ENCODE measurements around the gene BOC. TPM values are rescaled to one million over a fixed set of nuclear protein-coding genes. Genes with fewer than 3 reads are reported as not detected.
A peak's percentile ranks its signal among the peaks of the same experiment; 100 is the strongest.

Gene BOC
- total and polyA plus RNA-seq, 5 experiments from 2014 or later: not detected

GRCh38 chr3:113263020-113263419 is 51.7 kb downstream of the BOC start:
- H3K9me3 Mint-ChIP-seq: no peaks in the 10 kb centered on the region
- POLR2A ChIA-PET: no interaction called here
- no peak overlapping the region for H3K27ac Mint-ChIP-seq
- H3K4me1 Mint-ChIP-seq: no peaks in the 10 kb centered on the region
- no peak for ATAC-seq
- no peaks in the 10 kb centered on the region for H3K36me3 Mint-ChIP-seq
- DNase-seq: no peak
- no peak overlapping the region for H3K4me3 Mint-ChIP-seq
- peaks cover 0 to 8% (median 2%) of the 10 kb centered on the region in 5 donors for H3K27me3 Mint-ChIP-seq

- ATAC-seq: no peak
These were observed 52.4 kb downstream of the BOC start for GRCh38 chr3:113263778-113264177.

GRCh38 chr3:113264283-113265131 is 53.1 kb downstream of the BOC start:
- Mint-ChIP-seq H3K27ac (no peak overlapping the region), H3K9me3 (no peaks in the 10 kb centered on the region)

More at GRCh38 chr3:113263778-113264177, 52.4 kb downstream of the BOC start:
- Mint-ChIP-seq H3K4me1 (no peaks in the 10 kb centered on the region), H3K9me3 (no peaks in the 10 kb centered on the region), H3K36me3 (no peaks in the 10 kb centered on the region), H3K27ac (no peak overlapping the region), H3K4me3 (no peak overlapping the region), H3K27me3 (peaks cover 0 to 8% (median 2%) of the 10 kb centered on the region in 5 donors)
- POLR2A ChIA-PET: no interaction called here
- no peak for DNase-seq

GRCh38 chr3:113265231-113265630 is 53.9 kb downstream of the BOC start:
- H3K27ac Mint-ChIP-seq: no peak overlapping the region
- POLR2A ChIA-PET: no interaction called here

More at GRCh38 chr3:113264283-113265131, 53.1 kb downstream of the BOC start:
- DNase-seq: no peak
- no peaks in the 10 kb centered on the region for H3K36me3 Mint-ChIP-seq
- no peaks in the 10 kb centered on the region for H3K4me1 Mint-ChIP-seq
- no peak overlapping the region for H3K4me3 Mint-ChIP-seq
- POLR2A ChIA-PET: no interaction called here
- ATAC-seq: no peak
- peaks cover 0 to 8% (median 2%) of the 10 kb centered on the region in 5 donors for H3K27me3 Mint-ChIP-seq

GRCh38 chr3:113266738-113267137 is 55.4 kb downstream of the BOC start:
- no peaks in the 10 kb centered on the region for H3K36me3 Mint-ChIP-seq
- ATAC-seq (no peak), DNase-seq (no peak)
- no peaks in the 10 kb centered on the region for H3K4me1 Mint-ChIP-seq
- peaks cover 0 to 3% (median 2%) of the 10 kb centered on the region in 5 donors for H3K27me3 Mint-ChIP-seq
- POLR2A ChIA-PET: no interaction called here
- H3K27ac Mint-ChIP-seq: no peak overlapping the region
- H3K4me3 Mint-ChIP-seq: no peak overlapping the region
- H3K9me3 Mint-ChIP-seq: no peaks in the 10 kb centered on the region

More at GRCh38 chr3:113265231-113265630, 53.9 kb downstream of the BOC start:
- no peak for ATAC-seq
- Mint-ChIP-seq H3K4me1 (no peaks in the 10 kb centered on the region), H3K4me3 (no peak overlapping the region), H3K36me3 (no peaks in the 10 kb centered on the region), H3K27me3 (peaks cover 0 to 8% (median 2%) of the 10 kb centered on the region in 5 donors), H3K9me3 (no peaks in the 10 kb centered on the region)
- no peak for DNase-seq

GRCh38 chr3:113268311-113268710 is 57.0 kb downstream of the BOC start:
- POLR2A ChIA-PET: no interaction called here

GRCh38 chr3:113268942-113269341 is 57.6 kb downstream of the BOC start:
- no peak for DNase-seq
- POLR2A ChIA-PET: no interaction called here
- H3K36me3 Mint-ChIP-seq: no peaks in the 10 kb centered on the region
- no peak overlapping the region for H3K4me3 Mint-ChIP-seq
- H3K27ac Mint-ChIP-seq: peak overlapping the region in 1 of 10 donors; percentile 31
- H3K9me3 Mint-ChIP-seq: no peaks in the 10 kb centered on the region
- H3K4me1 Mint-ChIP-seq: no peaks in the 10 kb centered on the region
- no peak for ATAC-seq
- peaks cover 0 to 4% (median 0%) of the 10 kb centered on the region in 5 donors for H3K27me3 Mint-ChIP-seq

More at GRCh38 chr3:113268311-113268710, 57.0 kb downstream of the BOC start:
- no peaks in the 10 kb centered on the region for H3K4me1 Mint-ChIP-seq
- peaks cover 0 to 3% (median 2%) of the 10 kb centered on the region in 5 donors for H3K27me3 Mint-ChIP-seq
- ATAC-seq (no peak), DNase-seq (no peak)
- H3K9me3 Mint-ChIP-seq: no peaks in the 10 kb centered on the region
- no peaks in the 10 kb centered on the region for H3K36me3 Mint-ChIP-seq
- no peak overlapping the region for H3K4me3 Mint-ChIP-seq
- no peak overlapping the region for H3K27ac Mint-ChIP-seq

GRCh38 chr3:113269661-113270060 is 58.3 kb downstream of the BOC start:
- H3K4me3 Mint-ChIP-seq: no peak overlapping the region
- DNase-seq (no peak), ATAC-seq (no peak)
- no peak overlapping the region for H3K27ac Mint-ChIP-seq
- no peaks in the 10 kb centered on the region for H3K4me1 Mint-ChIP-seq
- peaks cover 0 to 5% (median 0%) of the 10 kb centered on the region in 5 donors for H3K27me3 Mint-ChIP-seq
- H3K36me3 Mint-ChIP-seq: no peaks in the 10 kb centered on the region
- POLR2A ChIA-PET: no interaction called here
- H3K9me3 Mint-ChIP-seq: no peaks in the 10 kb centered on the region

GRCh38 chr3:113270068-113270467 is 58.7 kb downstream of the BOC start:
- no peaks in the 10 kb centered on the region for H3K36me3 Mint-ChIP-seq
- no peaks in the 10 kb centered on the region for H3K4me1 Mint-ChIP-seq
- no peak overlapping the region for H3K27ac Mint-ChIP-seq
- peaks cover 0 to 9% (median 0%) of the 10 kb centered on the region in 5 donors for H3K27me3 Mint-ChIP-seq
- POLR2A ChIA-PET: no interaction called here
- no peak for DNase-seq
- no peak for ATAC-seq
- H3K9me3 Mint-ChIP-seq: no peaks in the 10 kb centered on the region
- H3K4me3 Mint-ChIP-seq: no peak overlapping the region

GRCh38 chr3:113270786-113271185 is 59.4 kb downstream of the BOC start:
- ATAC-seq (no peak), DNase-seq (no peak)
- Mint-ChIP-seq H3K36me3 (no peaks in the 10 kb centered on the region), H3K4me3 (no peak overlapping the region), H3K27me3 (peaks cover 0 to 10% (median 0%) of the 10 kb centered on the region in 5 donors), H3K4me1 (peaks cover under 1 to 3% (median 2%) of the 10 kb centered on the region in 4 donors), H3K9me3 (no peaks in the 10 kb centered on the region), H3K27ac (no peak overlapping the region)
- POLR2A ChIA-PET: no interaction called here

GRCh38 chr3:113271189-113271588 is 59.8 kb downstream of the BOC start:
- no peaks in the 10 kb centered on the region for H3K36me3 Mint-ChIP-seq
- H3K4me3 Mint-ChIP-seq: no peak overlapping the region
- H3K9me3 Mint-ChIP-seq: no peaks in the 10 kb centered on the region
- POLR2A ChIA-PET: no interaction called here
- peaks cover 0 to 14% (median 0%) of the 10 kb centered on the region in 5 donors for H3K27me3 Mint-ChIP-seq
- no peak overlapping the region for H3K27ac Mint-ChIP-seq
- peaks cover 4 to 7% (median 5%) of the 10 kb centered on the region in 4 donors for H3K4me1 Mint-ChIP-seq
- ATAC-seq (no peak), DNase-seq (peak in 2 of 10 donors; percentile 3 to 22)

- ATAC-seq (no peak), DNase-seq (no peak)
- Mint-ChIP-seq H3K36me3 (no peaks in the 10 kb centered on the region), H3K27me3 (peaks cover 0 to 14% (median 0%) of the 10 kb centered on the region in 5 donors), H3K4me1 (peaks cover 4 to 13% (median 8%) of the 10 kb centered on the region in 4 donors), H3K9me3 (no peaks in the 10 kb centered on the region), H3K27ac (peak overlapping the region in 1 of 10 donors; percentile 49), H3K4me3 (no peak overlapping the region)
- POLR2A ChIA-PET: no interaction called here
These were observed 60.4 kb downstream of the BOC start for GRCh38 chr3:113271594-113272384.

GRCh38 chr3:113272385-113272779 is 61.0 kb downstream of the BOC start:
- no peak for ATAC-seq
- H3K4me3 Mint-ChIP-seq: no peak overlapping the region

More at GRCh38 chr3:113272385-113272779, 61.0 kb downstream of the BOC start:
- H3K4me1 Mint-ChIP-seq: peaks cover 4 to 18% (median 10%) of the 10 kb centered on the region in 4 donors
- POLR2A ChIA-PET: no interaction called here
- no peak for DNase-seq
- H3K9me3 Mint-ChIP-seq: no peaks in the 10 kb centered on the region
- H3K36me3 Mint-ChIP-seq: no peaks in the 10 kb centered on the region
- peak overlapping the region in 2 of 10 donors; percentile 34 to 49 for H3K27ac Mint-ChIP-seq
- H3K27me3 Mint-ChIP-seq: peaks cover 0 to 14% (median 0%) of the 10 kb centered on the region in 5 donors
